K562 (cell line): ENCODE measurements around the gene TSEN34. TPM values are rescaled to one million over a fixed set of nuclear protein-coding genes. Genes with fewer than 3 reads are reported as not detected.

Experiments
- KDM5B ChIP-seq: fragments of 200-600 bp; sonication (generic); IDR thresholded peaks from 2 replicates; pipeline ENCODE4 v1.6.1; 2012; ENCODE audit warnings: low read depth, mild to moderate bottlenecking, moderate library complexity, low read length, control low read depth, inconsistent platforms; ENCODE audit not compliant: insufficient replicate concordance
- SMARCE1 ChIP-seq: fragments of 450-650 bp; IDR thresholded peaks from 2 replicates; pipeline ENCODE4 v1.7.1; 2016; ENCODE audit warnings: mild to moderate bottlenecking
- polyA plus RNA-seq, 8 experiments: library from polyadenylated mRNA; depleted of rRNA in 4 of 8; stranded (reverse) in 5 of 8; unstranded in 3 of 8; fragments of >200 nt; fragmentation: Nextera tagmentation in 2 of 8; fragmentation: Illumina TruSeq in 1 of 8; extraction: Ambion mirVana in 2 of 8; extraction: Trizol in 1 of 8; gene quantifications; 2 replicates each; pipeline versions ENCODE4 v1.2.1 to v1.2.3, GENCODE V29; 2011 to 2014; ENCODE audit warnings: inconsistent platforms in 1 of 8, missing spikeins in 1 of 8
- total RNA-seq, 7 experiments: library from RNA; depleted of rRNA in 6 of 7; stranded (reverse); fragments of >200 nt in 6 of 7; fragmentation: Illumina TruSeq in 2 of 7; extraction: Trizol in 2 of 7; gene quantifications; 2 replicates each; pipeline versions ENCODE4 v1.2.1 to v1.2.3, GENCODE V29; 2011 to 2021; ENCODE audit warnings: low replicate concordance in 1 of 7
- TF ChIP-seq, protein P1 (sequence below): fragments of 450-650 bp; IDR thresholded peaks from 2 replicates; pipeline ENCODE4 v1.6.1; 2016; ENCODE audit warnings: low read depth
- TF ChIP-seq, protein P2 (sequence below): fragments of 250-450 bp; sonication (Bioruptor Pico); IDR thresholded peaks from 2 replicates; pipeline ENCODE4 v1.6.1; 2021; ENCODE audit warnings: mild to moderate bottlenecking

The TSEN34 gene
- total and polyA plus RNA-seq, 9 of the 15 experiments (the other 6 are each of a cell fraction or from before 2014, with no cell fraction given) = 3.1 to 57.6 (median 29.5) TPM

DNA sequence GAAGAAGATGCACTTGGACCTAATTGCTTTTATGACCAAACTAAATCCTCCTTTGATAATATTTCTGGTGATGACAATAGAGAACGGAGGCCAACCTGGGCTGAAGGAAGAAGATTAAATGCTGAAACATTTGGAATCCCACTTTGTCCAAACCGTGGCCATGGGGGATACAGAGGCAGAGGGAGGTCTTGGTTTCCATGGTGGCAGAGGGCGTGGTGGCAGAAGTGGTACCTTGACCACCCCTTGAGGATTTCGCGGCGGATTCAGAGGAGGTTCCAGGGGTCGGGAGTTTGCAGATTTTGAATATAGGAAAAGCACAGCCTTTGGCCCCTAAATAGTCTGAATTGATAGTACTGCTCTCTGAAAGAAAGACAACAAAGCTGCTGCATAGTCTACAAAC is 38.9 kb downstream of the TSEN34 start (continued):
- TF ChIP-seq, protein P1, sequence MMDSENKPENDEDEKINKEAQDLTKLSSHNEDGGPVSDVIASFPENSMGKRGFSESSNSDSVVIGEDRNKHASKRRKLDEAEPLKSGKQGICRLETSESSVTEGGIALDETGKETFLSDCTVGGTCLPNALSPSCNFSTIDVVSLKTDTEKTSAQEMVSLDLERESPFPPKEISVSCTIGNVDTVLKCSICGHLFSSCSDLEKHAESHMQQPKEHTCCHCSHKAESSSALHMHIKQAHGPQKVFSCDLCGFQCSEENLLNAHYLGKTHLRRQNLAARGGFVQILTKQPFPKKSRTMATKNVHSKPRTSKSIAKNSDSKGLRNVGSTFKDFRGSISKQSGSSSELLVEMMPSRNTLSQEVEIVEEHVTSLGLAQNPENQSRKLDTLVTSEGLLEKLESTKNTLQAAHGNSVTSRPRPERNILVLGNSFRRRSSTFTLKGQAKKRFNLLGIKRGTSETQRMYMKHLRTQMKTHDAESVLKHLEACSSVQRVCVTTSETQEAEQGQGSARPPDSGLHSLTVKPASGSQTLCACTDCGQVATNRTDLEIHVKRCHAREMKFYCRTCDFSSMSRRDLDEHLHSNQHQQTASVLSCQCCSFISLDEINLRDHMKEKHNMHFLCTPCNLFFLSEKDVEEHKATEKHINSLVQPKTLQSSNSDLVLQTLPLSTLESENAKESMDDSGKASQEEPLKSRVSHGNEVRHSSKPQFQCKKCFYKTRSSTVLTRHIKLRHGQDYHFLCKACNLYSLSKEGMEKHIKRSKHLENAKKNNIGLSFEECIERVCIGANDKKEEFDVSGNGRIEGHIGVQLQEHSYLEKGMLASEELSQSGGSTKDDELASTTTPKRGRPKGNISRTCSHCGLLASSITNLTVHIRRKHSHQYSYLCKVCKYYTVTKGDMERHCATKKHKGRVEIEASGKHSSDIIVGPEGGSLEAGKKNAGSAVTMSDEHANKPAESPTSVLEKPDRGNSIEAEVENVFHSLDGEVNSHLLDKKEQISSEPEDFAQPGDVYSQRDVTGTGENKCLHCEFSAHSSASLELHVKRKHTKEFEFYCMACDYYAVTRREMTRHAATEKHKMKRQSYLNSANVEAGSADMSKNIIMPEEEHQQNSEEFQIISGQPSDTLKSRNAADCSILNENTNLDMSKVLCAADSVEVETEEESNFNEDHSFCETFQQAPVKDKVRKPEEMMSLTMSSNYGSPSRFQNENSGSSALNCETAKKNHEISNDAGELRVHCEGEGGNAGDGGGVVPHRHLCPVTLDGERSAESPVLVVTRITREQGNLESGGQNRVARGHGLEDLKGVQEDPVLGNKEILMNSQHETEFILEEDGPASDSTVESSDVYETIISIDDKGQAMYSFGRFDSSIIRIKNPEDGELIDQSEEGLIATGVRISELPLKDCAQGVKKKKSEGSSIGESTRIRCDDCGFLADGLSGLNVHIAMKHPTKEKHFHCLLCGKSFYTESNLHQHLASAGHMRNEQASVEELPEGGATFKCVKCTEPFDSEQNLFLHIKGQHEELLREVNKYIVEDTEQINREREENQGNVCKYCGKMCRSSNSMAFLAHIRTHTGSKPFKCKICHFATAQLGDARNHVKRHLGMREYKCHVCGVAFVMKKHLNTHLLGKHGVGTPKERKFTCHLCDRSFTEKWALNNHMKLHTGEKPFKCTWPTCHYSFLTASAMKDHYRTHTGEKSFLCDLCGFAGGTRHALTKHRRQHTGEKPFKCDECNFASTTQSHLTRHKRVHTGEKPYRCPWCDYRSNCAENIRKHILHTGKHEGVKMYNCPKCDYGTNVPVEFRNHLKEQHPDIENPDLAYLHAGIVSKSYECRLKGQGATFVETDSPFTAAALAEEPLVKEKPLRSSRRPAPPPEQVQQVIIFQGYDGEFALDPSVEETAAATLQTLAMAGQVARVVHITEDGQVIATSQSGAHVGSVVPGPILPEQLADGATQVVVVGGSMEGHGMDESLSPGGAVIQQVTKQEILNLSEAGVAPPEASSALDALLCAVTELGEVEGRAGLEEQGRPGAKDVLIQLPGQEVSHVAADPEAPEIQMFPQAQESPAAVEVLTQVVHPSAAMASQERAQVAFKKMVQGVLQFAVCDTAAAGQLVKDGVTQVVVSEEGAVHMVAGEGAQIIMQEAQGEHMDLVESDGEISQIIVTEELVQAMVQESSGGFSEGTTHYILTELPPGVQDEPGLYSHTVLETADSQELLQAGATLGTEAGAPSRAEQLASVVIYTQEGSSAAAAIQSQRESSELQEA = no peak
- TF ChIP-seq KDM5B = no peak
- TF ChIP-seq, protein P2, sequence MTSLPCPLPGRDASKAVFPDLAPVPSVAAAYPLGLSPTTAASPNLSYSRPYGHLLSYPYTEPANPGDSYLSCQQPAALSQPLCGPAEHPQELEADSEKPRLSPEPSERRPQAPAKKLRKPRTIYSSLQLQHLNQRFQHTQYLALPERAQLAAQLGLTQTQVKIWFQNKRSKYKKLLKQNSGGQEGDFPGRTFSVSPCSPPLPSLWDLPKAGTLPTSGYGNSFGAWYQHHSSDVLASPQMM (CRISPR knock-in tag) = no peak
- TF ChIP-seq SMARCE1 = no peak
